Natural killer cell (primary cell): ENCODE measurements around the gene RNF148. TPM values are rescaled to one million over a fixed set of nuclear protein-coding genes. Genes with fewer than 3 reads are reported as not detected.

Experiments used
- ATAC-seq, 3 donors: fragments of 150-1000 bp in 2 of 3; fragments of 200-7000 bp in 1 of 3; cut with Tn5 transposase; 1 replicate in 1 of 3; 2 replicates in 2 of 3; pipeline ENCODE4 v1.10.0; 2021; ENCODE audit warnings: mild to moderate bottlenecking in 2 of 3, moderate library complexity in 2 of 3
- DNase-seq, 2 donors: peaks; one replicate each; pipeline versions ENCODE4 v3.0.0 to v3.0.0-alpha.2; 2013 to 2021; ENCODE audit warnings: mixed read lengths in 1 of 2
- H3K27ac ChIP-seq: one replicate; pipeline ENCODE4 v1.5.1; 2013; ENCODE audit warnings: mild to moderate bottlenecking, low read length
- H3K27me3 ChIP-seq: one replicate; pipeline ENCODE4 v1.6.1; 2013; ENCODE audit warnings: low read length; ENCODE audit not compliant: control insufficient read depth, insufficient read depth
- H3K36me3 ChIP-seq: one replicate; pipeline ENCODE4 v1.6.1; 2013; ENCODE audit warnings: low read length; ENCODE audit not compliant: control insufficient read depth, insufficient read depth
- H3K4me1 ChIP-seq: one replicate; pipeline ENCODE4 v1.6.1; 2013; ENCODE audit warnings: low read length; ENCODE audit not compliant: control insufficient read depth, insufficient read depth
- H3K4me3 ChIP-seq: one replicate; pipeline ENCODE4 v1.5.1; 2013; ENCODE audit warnings: low read length
- H3K9me3 ChIP-seq: one replicate; pipeline ENCODE4 v1.6.1; 2013; ENCODE audit warnings: low read length; ENCODE audit not compliant: control insufficient read depth, insufficient read depth
- H3K27ac Mint-ChIP-seq, 2 donors: one replicate each; pipeline ENCODE4 v1.8.0; 2022; ENCODE audit warnings: mild to moderate bottlenecking in 2 of 2, mixed read lengths in 2 of 2, moderate library complexity in 1 of 2
- H3K27me3 Mint-ChIP-seq, 2 donors: one replicate each; pipeline ENCODE4 v1.8.0; 2022; ENCODE audit warnings: low read depth in 2 of 2, mixed read lengths in 2 of 2
- H3K36me3 Mint-ChIP-seq: one replicate; pipeline ENCODE4 v1.8.0; 2022; ENCODE audit warnings: mixed read lengths
- H3K4me1 Mint-ChIP-seq, 2 donors: one replicate each; pipeline ENCODE4 v1.8.0; 2022; ENCODE audit warnings: mixed read lengths in 2 of 2
- H3K4me3 Mint-ChIP-seq: one replicate; pipeline ENCODE4 v1.8.0; 2022; ENCODE audit warnings: mild to moderate bottlenecking, moderate library complexity, mixed read lengths
- H3K9me3 Mint-ChIP-seq, 2 donors: one replicate each; pipeline ENCODE4 v1.8.0; 2022; ENCODE audit warnings: mixed read lengths in 2 of 2
- CTCF ChIP-seq: fragments of 200-600 bp; IDR thresholded peaks from one replicate; pipeline ENCODE4 v1.8.0; 2022; ENCODE audit warnings: antibody characterized with exemption
- WGBS: methylation state at CpG from one replicate; pipeline ENCODE4 v1.1.7; 2013; ENCODE audit warnings: missing lambda C conversion rate; ENCODE audit not compliant: insufficient coverage; 5-methylcytosine and 5-hydroxymethylcytosine counted together
- intact Hi-C: fragments of 100-400 bp; cut with micrococcal nuclease; formaldehyde crosslinking; loops from one replicate; pipeline ENCODE4 v1.14.2; 2022
- total RNA-seq, 4 donors: library from RNA; stranded (reverse); fragments of 120-200 nt in 1 of 4; gene quantifications; one replicate each; pipeline versions ENCODE4 v1.2.3 to v1.2.4, GENCODE V29; 2013 to 2022

The RNF148 gene
- total RNA-seq, 3 donors from 2014 or later (not counting 1 experiment from before 2014, with no cell fraction given) = not detected

DNA sequence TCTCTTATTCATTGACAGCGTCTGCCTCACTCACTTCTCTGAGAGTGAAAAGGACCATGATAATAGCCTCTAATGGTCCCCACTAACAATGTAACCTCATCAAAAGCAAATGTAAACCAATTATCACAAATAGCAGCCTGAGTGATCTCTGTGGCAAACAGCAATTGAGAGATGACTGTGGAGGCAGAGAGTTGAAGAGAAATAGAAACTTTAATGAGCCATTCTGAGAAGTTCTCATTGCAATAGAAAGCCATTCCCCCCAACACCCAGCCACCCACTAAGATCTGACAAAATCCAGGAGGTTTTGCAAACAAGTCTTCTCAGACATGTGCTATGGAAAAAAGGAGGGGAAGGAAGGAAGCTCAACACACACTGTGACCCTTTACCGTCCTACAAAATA is 44.2 kb upstream of the RNF148 start:
- WGBS = 91% methylated on average over 1 of the region's 2 CpGs
- H3K27ac Mint-ChIP-seq = no peak overlapping the region
- no peak for ATAC-seq
- no peaks in the 10 kb centered on the region for H3K4me1 ChIP-seq
- H3K27ac ChIP-seq = no peak overlapping the region
- no peaks in the 10 kb centered on the region for H3K4me1 Mint-ChIP-seq
- H3K36me3 ChIP-seq = no peaks in the 10 kb centered on the region
- no peaks in the 10 kb centered on the region for H3K27me3 Mint-ChIP-seq
- no peak overlapping the region for H3K4me3 Mint-ChIP-seq
- DNase-seq = no peak
- H3K9me3 ChIP-seq = no peaks in the 10 kb centered on the region
- H3K27me3 ChIP-seq = no peaks in the 10 kb centered on the region
- TF ChIP-seq CTCF = no peak
- H3K4me3 ChIP-seq = no peak overlapping the region
- H3K9me3 Mint-ChIP-seq = peaks cover 15 to 16% of the 10 kb centered on the region in 2 donors
- intact Hi-C loops = no loop called here
- no peaks in the 10 kb centered on the region for H3K36me3 Mint-ChIP-seq

DNA sequence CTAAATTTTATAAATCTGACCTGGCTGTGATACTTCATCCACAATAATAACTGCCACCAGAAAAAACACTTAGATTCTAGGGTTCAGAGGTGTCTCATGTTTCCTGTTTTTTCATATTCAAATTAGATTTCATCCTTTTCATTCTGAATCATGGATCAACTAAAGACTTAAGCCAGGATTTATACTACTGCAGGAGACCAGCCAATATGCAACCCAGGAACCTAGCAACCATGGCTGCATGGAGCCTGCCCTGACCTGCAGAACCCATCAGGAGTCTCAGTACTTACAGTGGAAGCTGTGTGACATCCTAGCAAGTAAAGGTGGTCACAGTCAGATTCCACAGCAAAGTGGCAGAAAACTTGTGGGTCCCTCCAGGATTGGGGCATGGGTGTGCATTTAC is 40.5 kb upstream of the RNF148 start:
- no peaks in the 10 kb centered on the region for H3K27me3 ChIP-seq
- TF ChIP-seq CTCF = no peak
- Mint-ChIP-seq H3K9me3 (peaks cover 10 to 16% of the 10 kb centered on the region in 2 donors), H3K27ac (no peak overlapping the region), H3K4me3 (no peak overlapping the region), H3K4me1 (no peaks in the 10 kb centered on the region), H3K27me3 (no peaks in the 10 kb centered on the region), H3K36me3 (peaks cover 6% of the 10 kb centered on the region)
- no peaks in the 10 kb centered on the region for H3K9me3 ChIP-seq
- no peak overlapping the region for H3K27ac ChIP-seq
- no peak for DNase-seq
- no peaks in the 10 kb centered on the region for H3K36me3 ChIP-seq
- no peak overlapping the region for H3K4me3 ChIP-seq
- intact Hi-C loops = no loop called here
- ATAC-seq = no peak
- H3K4me1 ChIP-seq = no peaks in the 10 kb centered on the region

DNA sequence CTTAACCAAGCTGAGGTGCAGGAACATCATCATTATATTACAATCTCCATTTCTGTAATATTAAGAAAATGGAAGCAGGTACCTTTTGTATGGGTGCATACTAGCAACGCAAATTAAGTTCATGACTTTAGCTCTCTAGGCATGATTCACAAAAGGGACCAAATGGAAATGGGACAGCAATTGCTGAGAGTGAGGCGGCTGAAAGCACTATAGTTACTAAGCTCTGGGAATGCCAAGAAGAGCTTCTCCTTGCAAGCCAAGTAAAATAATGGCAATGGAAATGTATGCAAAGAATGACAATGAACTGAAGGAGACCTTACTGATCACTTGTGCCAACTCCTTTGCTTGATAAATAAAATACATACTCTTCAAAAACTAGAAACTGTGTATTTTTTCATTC is 36.2 kb upstream of the RNF148 start:
- Mint-ChIP-seq H3K27me3 (no peaks in the 10 kb centered on the region), H3K27ac (no peak overlapping the region), H3K36me3 (peaks cover 6% of the 10 kb centered on the region), H3K4me1 (no peaks in the 10 kb centered on the region), H3K9me3 (peaks cover 9% of the 10 kb centered on the region in 2 donors), H3K4me3 (no peak overlapping the region)
- H3K27me3 ChIP-seq = no peaks in the 10 kb centered on the region
- ATAC-seq (no peak), DNase-seq (no peak)
- 77% methylated on average over 2 of the region's 2 CpGs for WGBS
- no peaks in the 10 kb centered on the region for H3K4me1 ChIP-seq
- no peaks in the 10 kb centered on the region for H3K36me3 ChIP-seq
- H3K4me3 ChIP-seq = no peak overlapping the region
- H3K27ac ChIP-seq = no peak overlapping the region
- intact Hi-C loops = no loop called here
- no peak for TF ChIP-seq CTCF
- no peaks in the 10 kb centered on the region for H3K9me3 ChIP-seq

DNA sequence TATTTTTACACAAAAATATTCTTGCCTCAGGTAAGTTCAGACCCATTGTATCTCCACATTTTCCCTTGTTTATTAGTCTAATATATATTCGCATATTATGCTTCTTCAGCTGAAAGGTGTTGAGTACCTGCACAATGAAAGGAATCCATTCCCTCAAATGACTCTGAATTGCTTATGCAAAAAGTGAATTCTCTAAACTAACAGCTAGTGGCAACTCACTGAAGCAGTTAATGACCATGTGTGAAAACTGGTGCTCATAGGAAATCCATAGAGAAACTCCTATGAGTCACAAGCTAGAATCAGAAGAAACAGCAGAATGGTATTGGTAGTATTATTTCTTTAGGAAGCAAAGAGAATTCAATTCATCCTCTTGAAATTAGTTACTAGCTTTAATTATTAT is 33.5 kb upstream of the RNF148 start:
- no peaks in the 10 kb centered on the region for H3K36me3 ChIP-seq
- intact Hi-C loops = no loop called here
- 88% methylated on average over 1 of the region's 1 CpG for WGBS
- TF ChIP-seq CTCF = no peak
- peaks cover 6% of the 10 kb centered on the region for H3K36me3 Mint-ChIP-seq
- no peak overlapping the region for H3K4me3 ChIP-seq
- no peak overlapping the region for H3K4me3 Mint-ChIP-seq
- H3K4me1 Mint-ChIP-seq = no peaks in the 10 kb centered on the region
- no peaks in the 10 kb centered on the region for H3K4me1 ChIP-seq
- ATAC-seq (no peak), DNase-seq (no peak)
- H3K9me3 Mint-ChIP-seq = peaks cover 11 to 12% of the 10 kb centered on the region in 2 donors
- H3K9me3 ChIP-seq = no peaks in the 10 kb centered on the region
- H3K27ac ChIP-seq = no peak overlapping the region
- no peak overlapping the region for H3K27ac Mint-ChIP-seq
- no peaks in the 10 kb centered on the region for H3K27me3 ChIP-seq
- H3K27me3 Mint-ChIP-seq = no peaks in the 10 kb centered on the region
